HK-2 (cell line): ENCODE measurements around the gene FSTL5.
"Not testable (repeated sequence)": the region's sequence is repeated elsewhere in the genome, so short reads cannot be mapped to it uniquely, and the experiment has no call there.

ENCODE experiments used
- DNase-seq: peaks from one replicate; pipeline ENCODE4 v3.0.0-alpha.2; 2018; ENCODE audit not compliant: unreplicated experiment

FSTL5 gene

GRCh38 chr4:161841759-161842158 lies 322.0 kb downstream of the FSTL5 start:
- DNase-seq: no peak

- DNase-seq: no peak
Measured at GRCh38 chr4:161829591-161829990, 334.2 kb downstream of the FSTL5 start.

GRCh38 chr4:161828061-161828460 lies 335.7 kb downstream of the FSTL5 start:
- DNase-seq: no peak

GRCh38 chr4:161827013-161827412 lies 336.8 kb downstream of the FSTL5 start:
- no peak for DNase-seq

GRCh38 chr4:161823450-161823849 lies 340.4 kb downstream of the FSTL5 start:
- DNase-seq: no peak

- no peak for DNase-seq
Measured at GRCh38 chr4:161822174-161822573, 341.6 kb downstream of the FSTL5 start.

GRCh38 chr4:161817914-161818313 lies 345.9 kb downstream of the FSTL5 start:
- DNase-seq: no peak

- DNase-seq: no peak
Measured at GRCh38 chr4:161816958-161817357, 346.8 kb downstream of the FSTL5 start.

- no peak for DNase-seq
Measured at GRCh38 chr4:161815841-161816240, 348.0 kb downstream of the FSTL5 start.

- no peak for DNase-seq
Measured at GRCh38 chr4:161813889-161814288, 349.9 kb downstream of the FSTL5 start.

GRCh38 chr4:161813389-161813788 lies 350.4 kb downstream of the FSTL5 start:
- no peak for DNase-seq

- no peak for DNase-seq
Measured at GRCh38 chr4:161803171-161803570, 360.6 kb downstream of the FSTL5 start.

- no peak for DNase-seq
Measured at GRCh38 chr4:161799710-161800109, 364.1 kb downstream of the FSTL5 start.

GRCh38 chr4:161792991-161793390 lies 370.8 kb downstream of the FSTL5 start:
- no peak for DNase-seq

GRCh38 chr4:161791796-161792556 lies 371.8 kb downstream of the FSTL5 start:
- no peak for DNase-seq

- no peak for DNase-seq
Measured at GRCh38 chr4:161767116-161767515, 396.7 kb downstream of the FSTL5 start.

GRCh38 chr4:161762796-161763195 lies 401.0 kb downstream of the FSTL5 start:
- DNase-seq: no peak

GRCh38 chr4:161760008-161760407 lies 403.8 kb downstream of the FSTL5 start:
- no peak for DNase-seq

GRCh38 chr4:161758412-161758811 lies 405.4 kb downstream of the FSTL5 start:
- DNase-seq: not testable (repeated sequence)

GRCh38 chr4:161728929-161729328 lies 434.9 kb downstream of the FSTL5 start:
- DNase-seq: no peak

- DNase-seq: no peak
Measured at GRCh38 chr4:161721947-161722346, 441.9 kb downstream of the FSTL5 start.

GRCh38 chr4:161717084-161717483 lies 446.7 kb downstream of the FSTL5 start:
- DNase-seq: no peak

GRCh38 chr4:161714931-161715330 lies 448.9 kb downstream of the FSTL5 start:
- no peak for DNase-seq
